CD4-positive, alpha-beta T cell treated with Interleukin-21 for 1 hour (primary cell): ENCODE measurements around the gene RPS15.
A peak's percentile ranks its signal among the peaks of the same experiment; 100 is the strongest.

ENCODE experiments used
- DNase-seq: peaks from one replicate; pipeline ENCODE4 v3.0.0-alpha.2; 2020

The RPS15 gene

GRCh38 chr19:1438035-1438932, at the start of gene RPS15:
RPS15 (plus strand) TSS chr19:1438396; CDS start chr19:1438426, 30 bp downstream.
- peak; percentile 96 for DNase-seq

GRCh38 chr19:1388637-1389026, 49.6 kb upstream of the RPS15 start:
- DNase-seq: no peak

DNA sequence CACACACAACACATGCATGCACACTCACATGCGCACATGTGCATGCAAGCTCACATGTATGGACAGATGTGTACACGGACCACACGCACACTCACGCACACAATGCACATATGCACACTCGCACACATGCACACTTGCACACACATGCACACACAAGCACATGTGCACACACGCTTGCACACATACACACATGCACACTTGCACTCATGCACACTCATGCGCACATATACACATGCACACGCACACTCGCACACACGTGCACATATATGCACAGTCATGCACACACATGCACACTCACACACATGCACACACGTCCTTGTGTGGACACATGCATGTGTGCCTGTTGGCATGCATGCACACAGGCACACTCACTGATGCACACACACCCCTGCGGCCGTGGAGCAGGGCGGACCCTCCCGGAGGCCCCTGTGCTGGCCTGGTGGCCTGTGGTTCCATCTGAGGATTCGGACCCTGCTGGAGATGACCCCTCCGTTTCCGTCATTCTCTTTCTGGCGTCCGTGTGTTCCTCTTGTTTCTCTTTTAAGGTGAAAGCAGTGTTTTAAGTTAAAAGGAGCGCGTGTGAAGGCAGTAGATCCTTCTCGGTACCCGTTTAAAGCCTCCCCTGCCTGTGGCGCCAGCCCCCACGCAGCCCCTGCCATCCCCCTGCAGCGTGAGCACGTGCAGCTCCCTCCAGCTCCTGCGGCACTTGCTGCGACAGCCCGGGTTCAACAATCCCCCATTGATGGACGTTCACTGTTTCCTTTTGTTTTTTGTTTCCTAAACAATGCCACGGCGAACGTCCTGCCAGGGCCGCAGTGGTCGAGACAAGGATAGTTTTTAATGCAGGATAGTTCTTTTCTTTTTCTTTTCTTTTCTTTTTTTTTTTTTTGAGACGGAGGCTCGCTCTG, 48.9 kb upstream of the RPS15 start:
- no peak for DNase-seq

- no peak for DNase-seq
Observed at GRCh38 chr19:1390890-1391423, 47.2 kb upstream of the RPS15 start.

GRCh38 chr19:1392407-1392806, 45.8 kb upstream of the RPS15 start:
- DNase-seq: no peak

DNA sequence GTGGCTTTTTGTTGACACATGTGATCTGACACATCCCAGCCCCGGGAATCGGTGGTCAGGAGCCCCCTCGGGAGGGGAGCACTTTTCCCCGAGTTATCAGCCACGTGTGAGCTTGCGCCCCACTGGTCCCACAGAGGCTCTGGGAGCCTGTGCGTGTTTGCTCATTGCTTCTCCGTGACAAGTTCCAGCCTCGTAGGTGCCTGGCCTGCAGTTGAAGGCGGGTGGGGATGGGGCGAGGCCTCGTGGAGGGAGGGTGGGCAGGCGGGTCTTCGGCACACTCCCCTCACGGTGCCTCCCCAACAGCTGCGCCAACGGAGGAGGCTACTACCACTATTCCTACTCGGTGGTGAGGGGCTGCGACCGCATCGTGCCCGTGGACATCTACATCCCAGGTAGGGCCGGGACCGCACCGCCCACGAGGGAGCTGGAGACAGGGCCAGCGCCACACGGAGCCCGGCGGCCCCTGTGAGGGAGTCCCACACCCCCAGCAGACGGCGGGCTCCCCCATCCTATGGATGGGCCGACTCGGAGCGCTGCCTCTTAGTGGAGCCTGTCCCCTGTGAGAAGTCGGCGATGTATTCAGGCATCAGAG, 45.2 kb upstream of the RPS15 start:
- DNase-seq: no peak

- DNase-seq: no peak
Observed at GRCh38 chr19:1393841-1394240, 44.4 kb upstream of the RPS15 start.

GRCh38 chr19:1394252-1395193, 43.7 kb upstream of the RPS15 start:
- no peak for DNase-seq

GRCh38 chr19:1395194-1396018, 42.8 kb upstream of the RPS15 start:
- DNase-seq: no peak

DNA sequence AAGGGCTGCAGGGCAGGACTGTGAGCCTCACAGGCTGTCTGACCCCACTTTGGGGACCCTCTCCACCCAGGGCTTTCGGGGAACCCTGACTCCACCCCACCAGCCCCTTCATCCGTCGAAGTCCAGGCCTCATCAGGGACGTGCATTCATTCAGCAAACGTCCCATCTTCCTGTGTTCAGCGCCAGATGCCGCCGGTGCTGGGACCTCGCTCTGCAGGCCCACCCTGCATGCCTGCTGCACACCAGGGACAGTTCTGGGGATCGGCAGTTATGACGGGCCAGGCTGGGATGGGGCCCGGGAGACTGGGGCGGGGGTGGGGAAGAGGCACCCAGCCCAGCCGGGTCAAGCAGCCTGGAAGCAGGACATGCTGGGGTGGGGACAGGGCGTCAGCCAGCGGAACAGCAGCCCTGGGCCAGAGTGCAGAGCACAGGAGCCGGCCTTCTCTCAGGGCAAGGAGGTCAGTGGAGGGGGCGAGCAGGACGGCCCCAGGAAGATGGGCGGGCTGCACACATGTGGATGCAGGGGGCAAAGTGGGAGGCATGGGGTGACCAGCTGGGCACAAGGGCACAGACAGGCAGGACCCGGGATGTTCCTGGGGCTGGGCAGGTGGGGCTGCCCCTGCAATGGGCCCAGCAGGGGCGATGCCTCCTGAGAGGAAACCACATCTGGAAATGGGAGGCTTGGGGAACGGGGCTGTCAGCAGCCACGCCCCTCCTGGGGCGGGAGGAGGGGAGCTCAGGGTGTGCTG, 42.0 kb upstream of the RPS15 start:
- no peak for DNase-seq

DNA sequence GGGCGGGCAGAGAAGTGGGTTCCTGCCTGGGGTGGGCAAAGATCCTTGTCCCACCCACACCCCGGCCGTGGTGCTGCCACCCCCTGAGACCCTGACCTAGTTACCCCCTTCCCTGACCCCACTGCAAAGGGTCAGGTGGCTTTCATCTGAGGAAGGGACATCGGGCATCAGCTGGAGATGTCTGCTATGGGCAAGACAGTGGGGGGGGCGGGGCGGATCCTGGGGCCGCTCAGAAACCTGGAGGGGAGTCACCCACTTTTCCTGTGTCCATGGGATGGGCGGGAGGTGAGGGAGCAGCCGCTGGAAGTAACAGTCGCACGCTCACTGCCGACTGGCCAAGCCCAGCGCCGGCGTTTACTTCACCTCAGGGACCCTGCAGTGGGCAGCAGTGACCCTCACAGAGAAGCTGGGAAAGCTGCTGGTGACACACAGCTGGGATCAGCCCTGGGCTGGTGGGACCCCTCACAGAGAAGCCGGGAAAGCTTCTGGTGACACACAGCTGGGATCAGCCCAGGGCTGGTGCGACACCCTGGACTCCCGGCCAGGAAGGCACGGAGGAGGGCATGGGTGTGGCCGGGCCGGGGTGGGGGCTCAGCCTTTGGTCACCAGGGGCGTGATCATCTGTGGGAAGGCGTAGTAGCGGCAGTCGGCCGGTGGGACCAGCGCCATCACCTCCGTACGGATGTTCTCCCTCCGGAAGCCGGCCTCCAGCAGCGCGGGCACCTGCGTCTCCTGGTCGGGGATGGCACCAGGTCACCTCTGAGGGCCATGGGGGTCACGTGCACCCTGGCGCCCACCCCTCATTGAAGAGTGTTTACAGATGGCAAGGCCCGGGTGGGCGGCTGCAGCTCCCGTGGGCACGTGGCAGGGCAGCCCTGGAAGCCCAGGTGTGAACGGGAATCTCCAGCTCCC, 41.2 kb upstream of the RPS15 start:
- DNase-seq: no peak

DNA sequence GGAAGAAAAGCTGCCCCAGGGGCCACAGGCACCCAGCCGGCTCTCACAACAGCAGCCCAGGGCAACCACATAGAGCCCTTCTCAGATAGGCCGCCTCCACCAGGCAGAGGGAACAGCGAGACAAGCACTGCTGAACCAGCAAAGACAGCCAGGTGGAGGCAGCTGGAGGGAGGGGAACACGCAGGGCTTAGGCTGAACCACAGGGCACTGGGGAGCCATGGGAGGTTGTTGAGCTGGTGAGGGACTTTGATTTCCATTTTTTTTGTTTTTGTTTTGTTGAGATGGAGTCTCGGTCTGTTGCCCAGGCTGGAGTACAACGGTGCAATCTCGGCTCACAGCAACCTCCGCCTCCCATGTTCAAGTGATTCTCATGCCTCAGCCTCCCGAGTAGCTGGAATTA, 40.4 kb upstream of the RPS15 start:
- no peak for DNase-seq

- no peak for DNase-seq
Observed at GRCh38 chr19:1399079-1399478, 39.1 kb upstream of the RPS15 start.

- DNase-seq: no peak
Observed at GRCh38 chr19:1399745-1400144, 38.5 kb upstream of the RPS15 start.

DNA sequence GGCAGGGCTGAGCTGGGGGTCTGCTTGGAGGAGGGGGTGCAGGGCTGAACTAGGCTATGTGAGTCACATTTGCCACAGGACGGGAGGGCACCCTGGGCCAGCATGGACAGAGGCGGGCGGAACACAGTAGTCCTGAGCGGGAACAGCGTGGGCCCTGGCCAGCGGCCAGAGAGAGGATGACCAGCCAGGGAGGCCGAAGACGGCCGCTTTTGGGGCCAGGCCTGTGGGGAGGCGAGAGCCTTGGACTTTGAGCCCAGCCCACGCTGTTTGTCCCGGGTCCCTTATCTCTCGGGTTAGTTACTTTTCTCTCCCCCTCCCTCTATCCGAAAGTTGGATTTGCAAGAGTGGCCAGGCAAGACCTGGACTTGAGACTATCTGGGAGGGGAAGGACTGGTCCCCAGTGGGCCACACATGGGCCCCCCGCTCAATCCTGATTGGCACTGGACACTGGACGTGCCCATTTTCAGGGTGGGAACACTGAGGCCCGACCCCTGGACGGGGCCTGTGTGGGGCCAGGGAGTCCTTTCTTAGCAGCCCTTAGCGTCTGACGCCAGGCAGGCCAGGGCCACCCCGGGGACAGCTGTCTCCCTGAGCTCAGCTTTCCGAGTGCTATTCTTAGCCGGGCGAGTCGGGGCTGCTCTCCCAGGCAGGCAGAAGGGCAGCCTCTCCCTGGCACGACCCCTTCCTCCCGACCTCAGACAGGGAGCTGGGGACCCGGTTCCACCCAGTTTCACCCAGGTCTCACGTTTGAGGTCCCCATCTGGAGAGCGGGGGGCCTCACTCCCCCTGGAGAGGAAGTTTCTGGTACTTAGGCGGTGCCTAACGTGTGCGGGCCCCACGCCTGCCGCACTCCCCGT, 37.7 kb upstream of the RPS15 start:
- DNase-seq: no peak

DNA sequence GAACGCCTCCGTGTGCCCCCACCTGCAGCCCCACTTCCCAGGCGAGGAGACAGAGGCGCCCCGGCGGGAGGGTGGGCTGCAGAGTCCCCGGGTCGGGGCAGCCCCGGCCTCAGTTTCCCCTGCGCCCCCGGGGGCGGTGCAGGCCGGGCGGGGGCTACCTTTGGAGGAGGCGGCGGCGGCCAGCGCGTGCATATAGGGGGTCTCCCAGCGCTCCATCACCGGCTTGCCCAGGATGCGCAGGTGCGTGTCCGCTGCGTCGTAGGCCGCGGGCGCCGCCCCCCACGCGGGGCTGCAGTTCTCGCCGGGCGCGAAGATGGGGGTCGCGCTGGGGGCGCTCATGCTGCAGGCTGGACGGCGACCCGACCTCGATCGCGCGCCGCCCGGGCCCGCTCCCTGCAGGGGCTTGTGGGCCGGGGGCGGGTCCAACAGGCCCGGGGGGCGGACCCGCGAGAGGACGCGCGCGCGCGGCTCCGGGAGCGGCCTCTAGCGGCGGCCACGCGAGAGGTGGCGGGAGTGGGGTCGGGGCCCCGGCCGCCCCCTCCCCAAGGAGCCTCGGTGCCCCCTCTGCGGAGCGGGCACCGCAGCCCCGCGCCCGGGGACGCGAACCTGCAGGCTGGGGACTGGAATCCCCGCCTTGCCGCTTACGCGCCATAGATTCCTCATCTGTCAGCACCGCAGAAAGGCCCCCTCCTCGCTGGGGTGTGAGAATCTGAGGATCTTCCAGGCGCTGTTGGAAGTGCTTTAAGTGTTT, 36.9 kb upstream of the RPS15 start, which contains the start of gene GAMT:
GAMT (minus strand) TSS at position 405 of the 751 bp plus-strand sequence; CDS start at position 339, 66 bp downstream.
- DNase-seq: peak; percentile 61

DNA sequence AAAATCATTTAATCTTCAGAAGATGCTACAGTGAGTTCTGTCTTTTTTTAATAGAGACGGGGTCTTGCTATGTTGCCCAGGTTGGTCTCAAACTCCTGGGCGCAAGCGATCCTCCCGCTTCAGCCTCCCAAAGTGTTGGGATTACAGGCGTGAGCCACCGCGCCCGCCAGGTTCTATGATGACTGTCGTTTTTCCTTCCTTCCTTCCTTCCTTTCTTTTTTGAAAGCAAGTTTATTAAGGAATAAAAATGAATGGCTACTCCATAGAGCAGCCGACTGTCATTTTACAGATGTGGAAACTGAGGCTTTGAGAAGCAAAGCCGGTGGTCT, 36.3 kb upstream of the RPS15 start:
- DNase-seq: no peak
